ENCODE results near the gene PIEZO1.

GRCh38 chr16:88790312-88791211, 5.5 kb upstream of the PIEZO1 start:
- TF ChIP-seq, protein P1, sequence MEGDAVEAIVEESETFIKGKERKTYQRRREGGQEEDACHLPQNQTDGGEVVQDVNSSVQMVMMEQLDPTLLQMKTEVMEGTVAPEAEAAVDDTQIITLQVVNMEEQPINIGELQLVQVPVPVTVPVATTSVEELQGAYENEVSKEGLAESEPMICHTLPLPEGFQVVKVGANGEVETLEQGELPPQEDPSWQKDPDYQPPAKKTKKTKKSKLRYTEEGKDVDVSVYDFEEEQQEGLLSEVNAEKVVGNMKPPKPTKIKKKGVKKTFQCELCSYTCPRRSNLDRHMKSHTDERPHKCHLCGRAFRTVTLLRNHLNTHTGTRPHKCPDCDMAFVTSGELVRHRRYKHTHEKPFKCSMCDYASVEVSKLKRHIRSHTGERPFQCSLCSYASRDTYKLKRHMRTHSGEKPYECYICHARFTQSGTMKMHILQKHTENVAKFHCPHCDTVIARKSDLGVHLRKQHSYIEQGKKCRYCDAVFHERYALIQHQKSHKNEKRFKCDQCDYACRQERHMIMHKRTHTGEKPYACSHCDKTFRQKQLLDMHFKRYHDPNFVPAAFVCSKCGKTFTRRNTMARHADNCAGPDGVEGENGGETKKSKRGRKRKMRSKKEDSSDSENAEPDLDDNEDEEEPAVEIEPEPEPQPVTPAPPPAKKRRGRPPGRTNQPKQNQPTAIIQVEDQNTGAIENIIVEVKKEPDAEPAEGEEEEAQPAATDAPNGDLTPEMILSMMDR (IDR thresholded peaks at IDR 0.05), result no peak
- no peak for TF ChIP-seq POLR2AphosphoS5 (IDR thresholded peaks at IDR 0.05)
- no peak for TF ChIP-seq POLR2A (IDR thresholded peaks at IDR 0.05)
- TF ChIP-seq EP300 (IDR thresholded peaks at IDR 0.05), result no peak
